K562 (cell line): ENCODE results near the gene IFT122. TPM values are rescaled to one million over a fixed set of nuclear protein-coding genes. Genes with fewer than 3 reads are reported as not detected.
A peak's percentile ranks its signal among the peaks of the same experiment; 100 is the strongest.

Experiments used
- ATF1 ChIP-seq, 2 experiments: fragments of 450-650 bp in 1 of 2; IDR thresholded peaks; 2 replicates each; pipeline ENCODE4 v1.6.1; 2016; ENCODE audit warnings: missing compliant biosample characterization in 1 of 2, missing genetic modification characterization in 1 of 2
- BCOR ChIP-seq: fragments of 450-650 bp; IDR thresholded peaks from 2 replicates; pipeline ENCODE4 v1.6.1; 2016
- C11orf30 ChIP-seq: fragments of 450-650 bp; IDR thresholded peaks from 2 replicates; pipeline ENCODE4 v1.6.1; 2016; ENCODE audit warnings: low read depth, mild to moderate bottlenecking
- E2F5 ChIP-seq: sonication (generic); formaldehyde crosslinking; IDR thresholded peaks from 2 replicates; pipeline ENCODE4 v1.8.0; 2022; ENCODE audit warnings: mild to moderate bottlenecking, missing genetic modification reagents
- ESRRA ChIP-seq: fragments of 450-650 bp; IDR thresholded peaks from 2 replicates; pipeline ENCODE4 v1.6.1; 2014; ENCODE audit warnings: low read depth, mild to moderate bottlenecking, moderate library complexity, borderline replicate concordance
- ETS1 ChIP-seq: conservative IDR thresholded peaks from 2 replicates; pipeline ENCODE4 v1.6.1; 2011; ENCODE audit warnings: low read depth, mild to moderate bottlenecking, low read length; ENCODE audit not compliant: control insufficient read depth
- GABPA ChIP-seq: fragments of 200-800 bp; sonication (Bioruptor generic); conservative IDR thresholded peaks from 2 replicates; pipeline ENCODE4 v1.6.1; 2016; ENCODE audit warnings: low read depth, missing genetic modification characterization, missing compliant biosample characterization
- NBN ChIP-seq: fragments of 450-650 bp; IDR thresholded peaks from 2 replicates; pipeline ENCODE4 v1.6.1; 2016; ENCODE audit warnings: low read depth, mild to moderate bottlenecking
- NFXL1 ChIP-seq: fragments of 450-650 bp; formaldehyde crosslinking; IDR thresholded peaks from 2 replicates; pipeline ENCODE4 v1.4.0; 2021; ENCODE audit warnings: mild to moderate bottlenecking
- POLR2AphosphoS2 ChIP-seq: IDR thresholded peaks from 2 replicates; pipeline ENCODE4 v1.6.1; 2012; ENCODE audit warnings: low read length, improper control_type of control experiment
- POLR3A ChIP-seq: IDR thresholded peaks from 2 replicates; pipeline ENCODE4 v1.6.1; 2011; ENCODE audit warnings: borderline replicate concordance, mild to moderate bottlenecking, moderate library complexity; ENCODE audit not compliant: insufficient read length, insufficient read depth; ENCODE audit errors: extremely low read depth
- POU5F1 ChIP-seq: fragments of 150-350 bp; IDR thresholded peaks from 2 replicates; pipeline ENCODE4 v1.6.1; 2014; ENCODE audit warnings: borderline replicate concordance, low read length, low read depth, mild to moderate bottlenecking; ENCODE audit not compliant: partially characterized antibody
- PRDM10 ChIP-seq: fragments of 450-650 bp; IDR thresholded peaks from 2 replicates; pipeline ENCODE4 v1.6.1; 2018; ENCODE audit not compliant: partially characterized antibody
- RUNX1 ChIP-seq: sonication (generic); IDR thresholded peaks from 2 replicates; pipeline ENCODE4 v1.6.1; 2016; ENCODE audit warnings: antibody characterized with exemption, low read depth
- SPI1 ChIP-seq: IDR thresholded peaks from 2 replicates; pipeline ENCODE4 v1.6.1; 2011; ENCODE audit warnings: low read depth, low read length, control low read depth, borderline replicate concordance
- TCF7 ChIP-seq: sonication (generic); IDR thresholded peaks from 2 replicates; pipeline ENCODE4 v1.6.1; 2016; ENCODE audit warnings: antibody characterized with exemption, borderline replicate concordance
- ZKSCAN3 ChIP-seq: fragments of 250-450 bp; sonication (Bioruptor Pico); IDR thresholded peaks from 2 replicates; pipeline ENCODE4 v1.4.0; 2020
- ZNF124 ChIP-seq: sonication (generic); formaldehyde crosslinking; IDR thresholded peaks from 2 replicates; pipeline ENCODE4 v1.8.1; 2022; ENCODE audit warnings: missing genetic modification reagents
- ZNF197 ChIP-seq: fragments of 200-800 bp; sonication (Bioruptor generic); IDR thresholded peaks from 2 replicates; pipeline ENCODE4 v1.6.1; 2016; ENCODE audit warnings: low read depth, missing genetic modification characterization, missing compliant biosample characterization
- ZNF324 ChIP-seq: fragments of 250-450 bp; sonication (Bioruptor Pico); IDR thresholded peaks from 2 replicates; pipeline ENCODE4 v1.4.0; 2020; ENCODE audit warnings: mild to moderate bottlenecking
- ZNF398 ChIP-seq: fragments of 250-450 bp; sonication (Bioruptor Pico); IDR thresholded peaks from 2 replicates; pipeline ENCODE4 v1.8.0; 2021; ENCODE audit warnings: moderate library complexity, mild to moderate bottlenecking, inconsistent platforms
- ZNF644 ChIP-seq: fragments of 200-800 bp; sonication (Bioruptor generic); IDR thresholded peaks from 2 replicates; pipeline ENCODE4 v1.6.1; 2016; ENCODE audit warnings: low read depth, missing genetic modification characterization, missing compliant biosample characterization
- polyA plus RNA-seq, 8 experiments: library from polyadenylated mRNA; depleted of rRNA in 4 of 8; stranded (reverse) in 5 of 8; unstranded in 3 of 8; fragments of >200 nt; fragmentation: Nextera tagmentation in 2 of 8; fragmentation: Illumina TruSeq in 1 of 8; extraction: Ambion mirVana in 2 of 8; extraction: Trizol in 1 of 8; gene quantifications; 2 replicates each; pipeline versions ENCODE4 v1.2.1 to v1.2.3, GENCODE V29; 2011 to 2014; ENCODE audit warnings: inconsistent platforms in 1 of 8, missing spikeins in 1 of 8
- total RNA-seq, 7 experiments: library from RNA; depleted of rRNA in 6 of 7; stranded (reverse); fragments of >200 nt in 6 of 7; fragmentation: Illumina TruSeq in 2 of 7; extraction: Trizol in 2 of 7; gene quantifications; 2 replicates each; pipeline versions ENCODE4 v1.2.1 to v1.2.3, GENCODE V29; 2011 to 2021; ENCODE audit warnings: low replicate concordance in 1 of 7

Gene IFT122
- total and polyA plus RNA-seq, 9 of the 15 experiments (the other 6 are each of a cell fraction or from before 2014, with no cell fraction given) = 2.4 to 11.5 (median 7.7) TPM

- TF ChIP-seq PRDM10 (no peak), ZNF124 (CRISPR knock-in tag) (no peak), ZKSCAN3 (CRISPR knock-in tag) (no peak), POU5F1 (no peak), RUNX1 (no peak), ZNF644 (tag) (0 out of 2 replicates have a peak, but pooled peaks have one; percentile 30), NFXL1 (no peak), GABPA (tag) (no peak; the same call in 1 of the 2 replicates), E2F5 (no peak), POLR3A (no peak), ESRRA (no peak), BCOR (no peak), TCF7 (no peak), POLR2AphosphoS2 (no peak), ZNF197 (CRISPR knock-in tag) (0 out of 2 replicates have a peak, but pooled peaks have one; percentile 50), ATF1 (CRISPR knock-in tag; IDR thresholded peaks at IDR 0.05) (no peak), ATF1 (tag; IDR thresholded peaks at IDR 0.05) (no peak), ZNF398 (CRISPR knock-in tag) (no peak), ETS1 (no peak), C11orf30 (no peak), ZNF324 (CRISPR knock-in tag) (no peak), SPI1 (peak; percentile 92), NBN (no peak)
Observed at GRCh38 chr3:129424185-129424841, 15.7 kb upstream of the IFT122 start (continued).
